A549 (cell line): ENCODE measurements around the gene RPH3AL. TPM values are rescaled to one million over a fixed set of nuclear protein-coding genes. Genes with fewer than 3 reads are reported as not detected.

ENCODE experiments used
- ATAC-seq, 2 experiments: fragments of 200-7000 bp in 1 of 2; fragments of >200 bp in 1 of 2; cut with Nextera tagmentation in 1 of 2; cut with Tn5 transposase in 1 of 2; 3 replicates each; pipeline versions ENCODE4 v1.8.0 to v1.9.1; 2018 to 2020; ENCODE audit warnings: mild to moderate bottlenecking in 1 of 2, moderate library complexity in 1 of 2
- CTCF ChIA-PET: fragments of 300-600 bp; sonication (Branson Sonifier 250); formaldehyde crosslinking; extraction: SDS; loops from one replicate; lab custom pipeline; 2021; ENCODE audit warnings: antibody characterized with exemption, inconsistent platforms; lab: Yijun Ruan, JAX
- POLR2A ChIA-PET: fragments of 350-600 bp; formaldehyde crosslinking; extraction: SDS; loops from one replicate; lab custom pipeline; 2021; ENCODE audit warnings: antibody characterized with exemption, inconsistent platforms; lab: Yijun Ruan, JAX
- DNase-seq, 2 experiments: peaks; one replicate each; pipeline versions ENCODE4 v3.0.0 to v3.0.0-alpha.2; 2011 to 2016; ENCODE audit warnings: low read depth in 1 of 2, low spot score in 1 of 2
- FAIRE-seq: peaks from 2 replicates; lab custom pipeline; 2011; peaks lifted over from hg19 to GRCh38; lab: Jason Lieb, UNC
- H3K27ac ChIP-seq, 2 experiments: fragments of >200 bp; sonication (Bioruptor Twin); formaldehyde crosslinking; 3 replicates each; pipeline ENCODE4 v1.5.1; 2016 to 2017
- H3K4me1 ChIP-seq: fragments of >200 bp; sonication (Bioruptor Twin); formaldehyde crosslinking; 3 replicates; pipeline ENCODE4 v1.6.1; 2016
- H3K4me2 ChIP-seq: fragments of >200 bp; sonication (Bioruptor Twin); formaldehyde crosslinking; 3 replicates; pipeline ENCODE4 v1.6.1; 2016
- H3K4me3 ChIP-seq: fragments of >200 bp; sonication (Bioruptor Twin); formaldehyde crosslinking; 3 replicates; pipeline ENCODE4 v1.5.1; 2016
- H3K9me3 ChIP-seq: fragments of >200 bp; sonication (Bioruptor Twin); formaldehyde crosslinking; 3 replicates; pipeline ENCODE4 v1.6.1; 2016
- CBX2 ChIP-seq: fragments of 200-600 bp; sonication (generic); IDR thresholded peaks from 2 replicates; pipeline ENCODE4 v1.6.1; 2016; ENCODE audit warnings: low read depth, mild to moderate bottlenecking, borderline replicate concordance
- FOSL2 ChIP-seq, 2 experiments: fragments of 450-650 bp in 1 of 2; fragments of >200 bp in 1 of 2; sonication (Bioruptor Twin) in 1 of 2; formaldehyde crosslinking; IDR thresholded peaks; 2 replicates each; pipeline versions ENCODE4 v1.5.0 to v1.6.1; 2016 to 2020; ENCODE audit warnings: mild to moderate bottlenecking in 1 of 2, moderate library complexity in 1 of 2
- FOXS1 ChIP-seq: fragments of 250-450 bp; sonication (Bioruptor Pico); IDR thresholded peaks from 2 replicates; pipeline ENCODE4 v1.5.0; 2020; ENCODE audit warnings: mild to moderate bottlenecking, moderate library complexity
- HDAC2 ChIP-seq: fragments of 200-600 bp; sonication (generic); IDR thresholded peaks from 2 replicates; pipeline ENCODE4 v1.6.1; 2016
- HEYL ChIP-seq: fragments of 250-450 bp; sonication (Bioruptor Pico); IDR thresholded peaks from 2 replicates; pipeline ENCODE4 v1.8.0; 2021; ENCODE audit warnings: mild to moderate bottlenecking, moderate library complexity
- HOXA7 ChIP-seq: fragments of 250-450 bp; sonication (Bioruptor Pico); IDR thresholded peaks from 2 replicates; pipeline ENCODE4 v1.5.0; 2020; ENCODE audit warnings: mild to moderate bottlenecking, moderate library complexity
- HOXB13 ChIP-seq: fragments of 250-450 bp; sonication (Bioruptor Pico); IDR thresholded peaks from 2 replicates; pipeline ENCODE4 v1.5.0; 2020; ENCODE audit warnings: low read depth, mild to moderate bottlenecking, moderate library complexity
- KDM1A ChIP-seq: fragments of 200-600 bp; sonication (generic); IDR thresholded peaks from 2 replicates; pipeline ENCODE4 v1.6.1; 2016; ENCODE audit warnings: low read depth, mild to moderate bottlenecking
- KDM5A ChIP-seq: fragments of 200-600 bp; sonication (generic); IDR thresholded peaks from 2 replicates; pipeline ENCODE4 v1.6.1; 2016; ENCODE audit warnings: antibody characterized with exemption, mild to moderate bottlenecking
- POLR2A ChIP-seq: IDR thresholded peaks from 2 replicates; pipeline ENCODE4 v1.6.1; 2012; ENCODE audit warnings: mild to moderate bottlenecking, low read length
- RFX5 ChIP-seq: fragments of 450-650 bp; IDR thresholded peaks from 2 replicates; pipeline ENCODE4 v1.7.1; 2014; ENCODE audit warnings: antibody characterized with exemption, mild to moderate bottlenecking, moderate library complexity
- SREBF2 ChIP-seq: fragments of 450-650 bp; IDR thresholded peaks from 2 replicates; pipeline ENCODE4 v1.6.1; 2014; ENCODE audit warnings: mild to moderate bottlenecking, moderate library complexity
- TP53 ChIP-seq: fragments of 250-450 bp; sonication (Bioruptor Pico); IDR thresholded peaks from 2 replicates; pipeline ENCODE4 v1.5.0; 2021; ENCODE audit warnings: mild to moderate bottlenecking, moderate library complexity
- WGBS: methylation state at CpG from one replicate; pipeline ENCODE4 v1.1.6; 2017; ENCODE audit errors: missing lambda C conversion rate; 5-methylcytosine and 5-hydroxymethylcytosine counted together
- polyA plus RNA-seq, 4 experiments: library from polyadenylated mRNA; depleted of rRNA in 3 of 4; stranded (reverse); fragments of >200 nt; fragmentation: RNase III in 1 of 4; extraction: RNeasy Plus Mini Kit Qiagen cat#74134 plus additional on column Dnase treatment in 1 of 4; gene quantifications; 2 replicates in 3 of 4; 3 replicates in 1 of 4; pipeline ENCODE4 v1.2.3, GENCODE V29; 2011 to 2017
- TF ChIP-seq, protein P1 (sequence below): fragments of 250-450 bp; sonication (Bioruptor Pico); IDR thresholded peaks from 2 replicates; pipeline ENCODE4 v1.5.0; 2021; ENCODE audit warnings: mild to moderate bottlenecking, moderate library complexity, borderline replicate concordance
- TF ChIP-seq, protein P2 (sequence below): fragments of >200 bp; sonication (Bioruptor Twin); formaldehyde crosslinking; IDR thresholded peaks from 3 replicates; pipeline ENCODE4 v1.6.1; 2016
- TF ChIP-seq, protein P3 (sequence below): fragments of 200-600 bp; sonication (generic); IDR thresholded peaks from 2 replicates; pipeline ENCODE4 v1.6.1; 2016; ENCODE audit warnings: antibody characterized with exemption, mild to moderate bottlenecking, moderate library complexity

RPH3AL gene
- polyA plus RNA-seq, 2 of the 4 experiments (the other 2 are of a cell fraction): 23.3 to 31.1 TPM

DNA sequence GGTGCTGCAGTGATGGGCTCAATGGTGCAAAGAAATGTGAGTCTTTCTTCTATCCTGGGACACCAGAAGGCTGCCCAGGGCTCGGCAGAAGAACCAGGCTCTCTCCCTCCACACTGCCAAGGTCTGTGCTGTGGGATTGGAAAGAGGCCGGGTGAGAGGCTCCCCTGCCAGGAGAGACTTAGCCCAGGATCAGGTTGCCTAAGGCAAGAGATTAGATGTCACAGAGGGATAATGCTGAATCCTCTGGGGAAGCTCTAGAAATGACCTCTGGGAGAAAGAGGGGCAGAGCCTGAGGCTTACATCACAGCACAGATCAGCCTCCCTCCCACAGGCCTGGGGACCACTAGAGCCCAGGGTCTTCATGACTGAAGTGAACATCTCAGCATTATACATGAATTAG is 165.5 kb downstream of the RPH3AL start:
- CTCF ChIA-PET: interaction anchor here (2.8 kb wide), 1 partner anchor 20 kb away, joined by 7 read pairs; no protein-coding TSS in a partner anchor
- H3K4me2 ChIP-seq: no peak overlapping the region
- TF ChIP-seq FOXS1 (CRISPR knock-in tag) (no peak), HOXB13 (CRISPR knock-in tag) (no peak), HEYL (no peak)
- TF ChIP-seq, protein P1, sequence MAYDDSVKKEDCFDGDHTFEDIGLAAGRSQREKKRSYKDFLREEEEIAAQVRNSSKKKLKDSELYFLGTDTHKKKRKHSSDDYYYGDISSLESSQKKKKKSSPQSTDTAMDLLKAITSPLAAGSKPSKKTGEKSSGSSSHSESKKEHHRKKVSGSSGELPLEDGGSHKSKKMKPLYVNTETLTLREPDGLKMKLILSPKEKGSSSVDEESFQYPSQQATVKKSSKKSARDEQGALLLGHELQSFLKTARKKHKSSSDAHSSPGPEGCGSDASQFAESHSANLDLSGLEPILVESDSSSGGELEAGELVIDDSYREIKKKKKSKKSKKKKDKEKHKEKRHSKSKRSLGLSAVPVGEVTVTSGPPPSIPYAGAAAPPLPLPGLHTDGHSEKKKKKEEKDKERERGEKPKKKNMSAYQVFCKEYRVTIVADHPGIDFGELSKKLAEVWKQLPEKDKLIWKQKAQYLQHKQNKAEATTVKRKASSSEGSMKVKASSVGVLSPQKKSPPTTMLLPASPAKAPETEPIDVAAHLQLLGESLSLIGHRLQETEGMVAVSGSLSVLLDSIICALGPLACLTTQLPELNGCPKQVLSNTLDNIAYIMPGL: no peak
- TF ChIP-seq, protein P2, sequence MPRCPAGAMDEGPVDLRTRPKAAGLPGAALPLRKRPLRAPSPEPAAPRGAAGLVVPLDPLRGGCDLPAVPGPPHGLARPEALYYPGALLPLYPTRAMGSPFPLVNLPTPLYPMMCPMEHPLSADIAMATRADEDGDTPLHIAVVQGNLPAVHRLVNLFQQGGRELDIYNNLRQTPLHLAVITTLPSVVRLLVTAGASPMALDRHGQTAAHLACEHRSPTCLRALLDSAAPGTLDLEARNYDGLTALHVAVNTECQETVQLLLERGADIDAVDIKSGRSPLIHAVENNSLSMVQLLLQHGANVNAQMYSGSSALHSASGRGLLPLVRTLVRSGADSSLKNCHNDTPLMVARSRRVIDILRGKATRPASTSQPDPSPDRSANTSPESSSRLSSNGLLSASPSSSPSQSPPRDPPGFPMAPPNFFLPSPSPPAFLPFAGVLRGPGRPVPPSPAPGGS: no peak
- TF ChIP-seq, all 56 proteins: peak for 0
- peaks cover 7% of the 10 kb centered on the region; the same call in 1 of the 3 replicates for H3K4me1 ChIP-seq
- 42% methylated on average over 2 of the region's 2 CpGs for WGBS
- no peak overlapping the region for H3K27ac ChIP-seq
- ATAC-seq (peak in 1 of 2 experiments; percentile 27; a peak in 1 of 6 replicates), DNase-seq (no peak), FAIRE-seq (no peak)
- no peak overlapping the region for H3K4me3 ChIP-seq
- POLR2A ChIA-PET: interaction anchor here (0.7 kb wide), 1 partner anchor 10 kb away, joined by 11 read pairs; no protein-coding TSS in a partner anchor
- H3K9me3 ChIP-seq: no peaks in the 10 kb centered on the region

DNA sequence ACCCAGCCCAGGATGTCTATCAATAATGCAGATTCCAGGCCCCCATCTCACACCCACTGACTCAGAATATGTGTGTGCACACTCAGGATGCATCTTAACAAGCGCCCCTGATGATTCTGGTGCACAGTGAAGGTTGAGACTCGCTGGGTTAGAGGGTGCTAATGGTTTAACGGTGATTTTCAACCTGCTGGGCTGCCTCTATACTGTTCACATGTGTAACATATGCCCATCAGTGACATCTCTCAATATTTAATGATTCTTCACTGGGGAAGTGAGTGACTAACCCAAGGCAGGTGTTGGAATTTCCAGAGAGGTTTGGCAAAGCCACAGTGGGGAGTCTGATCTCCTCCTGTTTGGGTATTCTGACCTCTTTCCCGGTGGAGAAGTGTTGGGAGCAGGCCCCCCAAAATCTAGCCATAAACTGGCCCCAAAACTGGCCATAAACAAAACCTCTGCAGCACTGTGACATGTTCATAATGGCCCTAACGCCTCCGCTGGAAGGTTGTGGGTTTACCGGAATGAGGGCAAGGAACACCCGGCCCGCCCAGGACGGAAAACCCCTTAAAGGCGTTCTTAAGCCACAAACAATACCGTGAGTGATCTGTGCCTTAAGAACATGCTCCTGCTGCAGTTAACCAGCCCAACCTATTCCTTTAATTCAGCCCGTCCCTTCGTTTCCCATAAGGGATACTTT is 167.0 kb downstream of the RPH3AL start:
- CTCF ChIA-PET: no interaction called here

GRCh38 chr17:183021-183420 is 169.6 kb downstream of the RPH3AL start:
- TF ChIP-seq TP53 (CRISPR knock-in tag) (no peak), SREBF2 (no peak), KDM1A (no peak), FOXS1 (CRISPR knock-in tag) (no peak), POLR2A (no peak), CBX2 (no peak)
- TF ChIP-seq, protein P3, sequence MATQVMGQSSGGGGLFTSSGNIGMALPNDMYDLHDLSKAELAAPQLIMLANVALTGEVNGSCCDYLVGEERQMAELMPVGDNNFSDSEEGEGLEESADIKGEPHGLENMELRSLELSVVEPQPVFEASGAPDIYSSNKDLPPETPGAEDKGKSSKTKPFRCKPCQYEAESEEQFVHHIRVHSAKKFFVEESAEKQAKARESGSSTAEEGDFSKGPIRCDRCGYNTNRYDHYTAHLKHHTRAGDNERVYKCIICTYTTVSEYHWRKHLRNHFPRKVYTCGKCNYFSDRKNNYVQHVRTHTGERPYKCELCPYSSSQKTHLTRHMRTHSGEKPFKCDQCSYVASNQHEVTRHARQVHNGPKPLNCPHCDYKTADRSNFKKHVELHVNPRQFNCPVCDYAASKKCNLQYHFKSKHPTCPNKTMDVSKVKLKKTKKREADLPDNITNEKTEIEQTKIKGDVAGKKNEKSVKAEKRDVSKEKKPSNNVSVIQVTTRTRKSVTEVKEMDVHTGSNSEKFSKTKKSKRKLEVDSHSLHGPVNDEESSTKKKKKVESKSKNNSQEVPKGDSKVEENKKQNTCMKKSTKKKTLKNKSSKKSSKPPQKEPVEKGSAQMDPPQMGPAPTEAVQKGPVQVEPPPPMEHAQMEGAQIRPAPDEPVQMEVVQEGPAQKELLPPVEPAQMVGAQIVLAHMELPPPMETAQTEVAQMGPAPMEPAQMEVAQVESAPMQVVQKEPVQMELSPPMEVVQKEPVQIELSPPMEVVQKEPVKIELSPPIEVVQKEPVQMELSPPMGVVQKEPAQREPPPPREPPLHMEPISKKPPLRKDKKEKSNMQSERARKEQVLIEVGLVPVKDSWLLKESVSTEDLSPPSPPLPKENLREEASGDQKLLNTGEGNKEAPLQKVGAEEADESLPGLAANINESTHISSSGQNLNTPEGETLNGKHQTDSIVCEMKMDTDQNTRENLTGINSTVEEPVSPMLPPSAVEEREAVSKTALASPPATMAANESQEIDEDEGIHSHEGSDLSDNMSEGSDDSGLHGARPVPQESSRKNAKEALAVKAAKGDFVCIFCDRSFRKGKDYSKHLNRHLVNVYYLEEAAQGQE: no peak
- no peak overlapping the region for H3K27ac ChIP-seq
- H3K4me1 ChIP-seq: peaks cover 11% of the 10 kb centered on the region; the same call in 1 of the 3 replicates
- H3K4me2 ChIP-seq: no peak overlapping the region
- H3K9me3 ChIP-seq: no peaks in the 10 kb centered on the region
- ChIA-PET POLR2A (no interaction called here), CTCF (interaction anchor here (1.1 to 2.2 kb wide), 3 partner anchors 13 to 205 kb away, joined by 3 to 12 read pairs (median 4); no protein-coding TSS in a partner anchor)
- FAIRE-seq: no peak
- no peak for ATAC-seq
- WGBS: 95% methylated on average over 8 of the region's 8 CpGs
- no peak for DNase-seq
- no peak overlapping the region for H3K4me3 ChIP-seq

More for the DNA sequence above, 167.0 kb downstream of the RPH3AL start:
- TF ChIP-seq HDAC2 (no peak), HOXA7 (CRISPR knock-in tag) (no peak), FOSL2 (IDR thresholded peaks at IDR 0.05) (no peak), FOSL2 (CRISPR knock-in tag; IDR thresholded peaks at IDR 0.05) (no peak), RFX5 (no peak), KDM5A (no peak)
- FAIRE-seq: no peak
- H3K9me3 ChIP-seq: no peaks in the 10 kb centered on the region
- peaks cover 11% of the 10 kb centered on the region; the same call in 1 of the 3 replicates for H3K4me1 ChIP-seq
- no peak for ATAC-seq
- H3K4me3 ChIP-seq: no peak overlapping the region
- no peak overlapping the region for H3K27ac ChIP-seq
- H3K4me2 ChIP-seq: no peak overlapping the region
- POLR2A ChIA-PET: no interaction called here
- WGBS: 52% methylated on average over 14 of the region's 14 CpGs
- DNase-seq: no peak
